Panc1 (cell line): ENCODE measurements around the gene RELB. TPM values are rescaled to one million over a fixed set of nuclear protein-coding genes. Genes with fewer than 3 reads are reported as not detected.

ENCODE experiments used
- ATAC-seq: fragments of 200-7000 bp; cut with Tn5 transposase; 2 replicates; pipeline ENCODE4 v1.9.1; 2020; ENCODE audit warnings: mild to moderate bottlenecking, moderate library complexity
- BruUV-seq: library from RNA; stranded (reverse); fragments of 400-500 nt; replicated peaks from 2 replicates; lab custom pipeline; 2021; lab: Mats Ljungman, UMichigan
- CTCF ChIA-PET: fragments of 300-600 bp; sonication (Branson Sonifier 250); formaldehyde crosslinking; loops from one replicate; lab custom pipeline; 2022; ENCODE audit warnings: antibody characterized with exemption; lab: Charles Lee
- POLR2A ChIA-PET: fragments of 300-600 bp; sonication (Branson Sonifier 250); formaldehyde crosslinking; loops from one replicate; lab custom pipeline; 2022; ENCODE audit warnings: antibody characterized with exemption; lab: Charles Lee
- DNase-seq: peaks from one replicate; pipeline ENCODE4 v3.0.0-alpha.2; 2010; ENCODE audit warnings: low read depth, low spot score
- H3K27ac ChIP-seq: 2 replicates; pipeline ENCODE4 v1.5.1; 2011; ENCODE audit warnings: mild to moderate bottlenecking, low read length, inconsistent platforms
- H3K27me3 ChIP-seq: fragments of 200-500 bp; sonication (Bioruptor generic); 2 replicates; pipeline ENCODE4 v1.6.0; 2014; ENCODE audit warnings: low read length, inconsistent platforms; ENCODE audit not compliant: control insufficient read depth, insufficient read depth
- H3K36me3 ChIP-seq: fragments of 200-500 bp; sonication (Bioruptor generic); 2 replicates; pipeline ENCODE4 v1.5.1; 2014; ENCODE audit warnings: inconsistent platforms, mild to moderate bottlenecking, low read length, moderate library complexity; ENCODE audit not compliant: control insufficient read depth, insufficient read depth
- H3K4me1 ChIP-seq: 2 replicates; pipeline ENCODE4 v1.5.1; 2011; ENCODE audit warnings: inconsistent platforms, mild to moderate bottlenecking, low read length, moderate library complexity; ENCODE audit not compliant: control insufficient read depth, insufficient read depth
- H3K4me3 ChIP-seq, 2 experiments: 2 replicates each; pipeline ENCODE4 v1.5.1; 2011 to 2012; ENCODE audit warnings: low read depth in 2 of 2, low read length in 2 of 2, mild to moderate bottlenecking in 2 of 2, inconsistent platforms in 1 of 2, moderate library complexity in 1 of 2
- H3K9me3 ChIP-seq: fragments of 200-500 bp; sonication (Bioruptor generic); 2 replicates; pipeline ENCODE4 v1.5.1; 2014; ENCODE audit warnings: low read depth, mild to moderate bottlenecking, inconsistent platforms, low read length, moderate library complexity; ENCODE audit not compliant: control insufficient read depth, insufficient read depth
- POLR2AphosphoS5 ChIP-seq: IDR thresholded peaks from 2 replicates; pipeline ENCODE4 v1.6.1; 2012; ENCODE audit warnings: mild to moderate bottlenecking, low read depth, low read length, moderate library complexity
- SIN3A ChIP-seq: IDR thresholded peaks from 2 replicates; pipeline ENCODE4 v1.6.1; 2012; ENCODE audit warnings: low read depth, mild to moderate bottlenecking, low read length, moderate library complexity, borderline replicate concordance; ENCODE audit not compliant: insufficient read depth
- TCF7L2 ChIP-seq: IDR thresholded peaks from 2 replicates; pipeline ENCODE4 v1.6.1; 2011; ENCODE audit warnings: mild to moderate bottlenecking, low read depth, low read length, inconsistent platforms
- in situ Hi-C: cut with HindIII; loops from 2 replicates; pipeline ENCODE4 v1.10.0; 2016; ENCODE audit warnings: low sequenced_read_pairs, low pct_unique_long_range_greater_than_20kb
- intact Hi-C: fragments of 100-400 bp; cut with micrococcal nuclease; formaldehyde crosslinking; loops from one replicate; pipeline ENCODE4 v1.10.0; 2022; ENCODE audit not compliant: unreplicated experiment
- total RNA-seq: library from RNA; stranded (reverse); gene quantifications from one replicate; pipeline ENCODE4 v1.2.1, GENCODE V29; 2021; ENCODE audit not compliant: unreplicated experiment
- TF ChIP-seq, protein P1 (sequence below), 2 experiments: IDR thresholded peaks; 2 replicates each; pipeline ENCODE4 v1.6.1; 2011 to 2012; ENCODE audit warnings: low read depth in 2 of 2, control low read depth in 1 of 2, low read length in 1 of 2, mild to moderate bottlenecking in 1 of 2, moderate library complexity in 1 of 2; ENCODE audit not compliant: insufficient read depth in 1 of 2
- TF ChIP-seq, protein P2 (sequence below): fragments of 450-650 bp; IDR thresholded peaks from 2 replicates; pipeline ENCODE4 v1.5.1; 2017; ENCODE audit warnings: mild to moderate bottlenecking

The RELB gene
- total RNA-seq, 1 experiment from 2014 or later: 28.1 TPM

DNA sequence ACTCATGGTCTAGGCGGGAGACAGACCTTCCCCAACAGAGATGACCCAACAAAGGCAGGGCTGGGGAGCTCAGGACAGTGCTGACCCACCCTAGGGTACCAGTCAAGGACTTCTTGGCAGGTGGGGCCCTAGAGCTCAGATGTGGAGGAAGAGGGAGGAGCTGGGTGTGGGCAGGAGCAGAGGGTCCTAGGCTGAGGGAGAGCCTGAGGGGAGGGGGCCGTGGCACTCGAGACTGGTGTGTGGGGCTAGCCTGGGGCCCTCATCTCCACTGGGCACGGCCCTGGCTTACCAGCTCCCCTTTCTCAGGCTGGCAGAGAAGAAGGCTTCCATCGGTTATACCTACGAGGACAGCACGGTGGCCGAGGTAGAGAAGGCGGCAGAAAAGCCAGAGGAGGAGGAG is 56.2 kb downstream of the RELB start:
- ChIA-PET CTCF (no interaction called here), POLR2A (no interaction called here)
- no peak overlapping the region for H3K27ac ChIP-seq
- TF ChIP-seq, protein P1, sequence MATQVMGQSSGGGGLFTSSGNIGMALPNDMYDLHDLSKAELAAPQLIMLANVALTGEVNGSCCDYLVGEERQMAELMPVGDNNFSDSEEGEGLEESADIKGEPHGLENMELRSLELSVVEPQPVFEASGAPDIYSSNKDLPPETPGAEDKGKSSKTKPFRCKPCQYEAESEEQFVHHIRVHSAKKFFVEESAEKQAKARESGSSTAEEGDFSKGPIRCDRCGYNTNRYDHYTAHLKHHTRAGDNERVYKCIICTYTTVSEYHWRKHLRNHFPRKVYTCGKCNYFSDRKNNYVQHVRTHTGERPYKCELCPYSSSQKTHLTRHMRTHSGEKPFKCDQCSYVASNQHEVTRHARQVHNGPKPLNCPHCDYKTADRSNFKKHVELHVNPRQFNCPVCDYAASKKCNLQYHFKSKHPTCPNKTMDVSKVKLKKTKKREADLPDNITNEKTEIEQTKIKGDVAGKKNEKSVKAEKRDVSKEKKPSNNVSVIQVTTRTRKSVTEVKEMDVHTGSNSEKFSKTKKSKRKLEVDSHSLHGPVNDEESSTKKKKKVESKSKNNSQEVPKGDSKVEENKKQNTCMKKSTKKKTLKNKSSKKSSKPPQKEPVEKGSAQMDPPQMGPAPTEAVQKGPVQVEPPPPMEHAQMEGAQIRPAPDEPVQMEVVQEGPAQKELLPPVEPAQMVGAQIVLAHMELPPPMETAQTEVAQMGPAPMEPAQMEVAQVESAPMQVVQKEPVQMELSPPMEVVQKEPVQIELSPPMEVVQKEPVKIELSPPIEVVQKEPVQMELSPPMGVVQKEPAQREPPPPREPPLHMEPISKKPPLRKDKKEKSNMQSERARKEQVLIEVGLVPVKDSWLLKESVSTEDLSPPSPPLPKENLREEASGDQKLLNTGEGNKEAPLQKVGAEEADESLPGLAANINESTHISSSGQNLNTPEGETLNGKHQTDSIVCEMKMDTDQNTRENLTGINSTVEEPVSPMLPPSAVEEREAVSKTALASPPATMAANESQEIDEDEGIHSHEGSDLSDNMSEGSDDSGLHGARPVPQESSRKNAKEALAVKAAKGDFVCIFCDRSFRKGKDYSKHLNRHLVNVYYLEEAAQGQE (IDR thresholded peaks at IDR 0.05; ENCODE audit: insufficient read depth in 1 of 2, low read depth in 2 of 2, low read length in 1 of 2): no peak
- no peak for TF ChIP-seq SIN3A
- TF ChIP-seq TCF7L2: no peak
- TF ChIP-seq POLR2AphosphoS5: no peak
- TF ChIP-seq, protein P2, sequence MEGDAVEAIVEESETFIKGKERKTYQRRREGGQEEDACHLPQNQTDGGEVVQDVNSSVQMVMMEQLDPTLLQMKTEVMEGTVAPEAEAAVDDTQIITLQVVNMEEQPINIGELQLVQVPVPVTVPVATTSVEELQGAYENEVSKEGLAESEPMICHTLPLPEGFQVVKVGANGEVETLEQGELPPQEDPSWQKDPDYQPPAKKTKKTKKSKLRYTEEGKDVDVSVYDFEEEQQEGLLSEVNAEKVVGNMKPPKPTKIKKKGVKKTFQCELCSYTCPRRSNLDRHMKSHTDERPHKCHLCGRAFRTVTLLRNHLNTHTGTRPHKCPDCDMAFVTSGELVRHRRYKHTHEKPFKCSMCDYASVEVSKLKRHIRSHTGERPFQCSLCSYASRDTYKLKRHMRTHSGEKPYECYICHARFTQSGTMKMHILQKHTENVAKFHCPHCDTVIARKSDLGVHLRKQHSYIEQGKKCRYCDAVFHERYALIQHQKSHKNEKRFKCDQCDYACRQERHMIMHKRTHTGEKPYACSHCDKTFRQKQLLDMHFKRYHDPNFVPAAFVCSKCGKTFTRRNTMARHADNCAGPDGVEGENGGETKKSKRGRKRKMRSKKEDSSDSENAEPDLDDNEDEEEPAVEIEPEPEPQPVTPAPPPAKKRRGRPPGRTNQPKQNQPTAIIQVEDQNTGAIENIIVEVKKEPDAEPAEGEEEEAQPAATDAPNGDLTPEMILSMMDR: no peak
- no peaks in the 10 kb centered on the region for H3K27me3 ChIP-seq
- in situ Hi-C loops (no loop called here), intact Hi-C loops (no loop called here)
- DNase-seq (no peak), ATAC-seq (no peak)
- H3K36me3 ChIP-seq: peaks cover 5% of the 10 kb centered on the region
- no peaks in the 10 kb centered on the region for H3K4me1 ChIP-seq
- BruUV-seq: no TSS peak
- H3K4me3 ChIP-seq: no peak overlapping the region
- no peaks in the 10 kb centered on the region for H3K9me3 ChIP-seq

DNA sequence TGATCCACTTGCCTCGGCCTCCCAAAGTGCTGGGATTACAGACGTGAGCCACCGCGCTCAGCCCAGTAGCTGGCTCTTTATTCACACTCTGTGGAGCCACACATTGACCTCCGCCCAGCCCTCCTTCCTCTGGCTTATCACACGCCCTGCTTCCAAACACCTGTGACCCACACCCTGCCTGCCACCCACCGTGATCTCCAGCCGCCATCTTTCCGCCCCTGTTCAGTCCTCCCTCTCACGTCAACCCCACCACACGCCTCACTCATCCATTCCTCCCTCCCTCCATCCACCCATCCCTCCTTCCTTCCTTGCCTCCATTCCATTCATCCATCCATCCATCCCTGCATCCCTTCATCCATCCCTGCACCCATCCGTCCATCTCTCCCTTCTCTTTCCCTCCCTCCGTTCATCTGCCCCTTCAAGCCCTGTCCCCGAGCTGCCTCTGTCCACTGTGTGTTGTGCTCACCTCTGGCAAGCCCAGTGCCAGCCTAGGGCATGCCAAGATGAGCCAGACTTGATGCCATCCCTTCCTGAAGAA is 57.4 kb downstream of the RELB start:
- intact Hi-C loops (no loop called here), in situ Hi-C loops (no loop called here)
- POLR2A ChIA-PET: no interaction called here
- CTCF ChIA-PET: interaction anchor here (0.7 kb wide), 1 partner anchor 243 kb away, joined by 4 read pairs; no protein-coding TSS in a partner anchor
- no peak overlapping the region for H3K27ac ChIP-seq
- H3K36me3 ChIP-seq: peaks cover 5% of the 10 kb centered on the region
- no peaks in the 10 kb centered on the region for H3K9me3 ChIP-seq
- BruUV-seq: no TSS peak
- no peaks in the 10 kb centered on the region for H3K27me3 ChIP-seq
- H3K4me3 ChIP-seq: no peak overlapping the region
- ATAC-seq (no peak), DNase-seq (no peak)
- TF ChIP-seq, protein P2: no peak
- no peak for TF ChIP-seq TCF7L2
- TF ChIP-seq SIN3A: no peak
- TF ChIP-seq, protein P1 (IDR thresholded peaks at IDR 0.05; ENCODE audit: insufficient read depth in 1 of 2, low read depth in 2 of 2, low read length in 1 of 2): no peak
- no peaks in the 10 kb centered on the region for H3K4me1 ChIP-seq
